GM12878 (cell line): Measurements from ENCODE around the gene PHEX. TPM values are rescaled to one million over a fixed set of nuclear protein-coding genes. Genes with fewer than 3 reads are reported as not detected.

Source experiments
- ATAC-seq: fragments of 200-7000 bp; cut with Tn5 transposase; 3 replicates; pipeline ENCODE4 v1.9.1; 2020; ENCODE audit warnings: mild to moderate bottlenecking, moderate library complexity
- BruUV-seq: library from RNA; stranded (reverse); fragments of 400-500 nt; replicated peaks from 2 replicates; lab custom pipeline; 2021; lab: Mats Ljungman, UMichigan
- CTCF ChIA-PET: fragments of 300-600 bp; sonication (Branson Sonifier 250); formaldehyde crosslinking; extraction: SDS; loops from one replicate; lab custom pipeline; 2021; ENCODE audit warnings: inconsistent platforms; lab: Yijun Ruan, JAX
- POLR2A ChIA-PET: fragments of 350-600 bp; formaldehyde crosslinking; extraction: SDS; loops from one replicate; lab custom pipeline; 2021; ENCODE audit warnings: inconsistent platforms; lab: Charles Lee
- RAD21 ChIA-PET: fragments of 300-600 bp; sonication (Branson Sonifier 250); formaldehyde crosslinking; loops from one replicate; lab custom pipeline; 2023; ENCODE audit warnings: antibody characterized with exemption; ENCODE audit not compliant: unreplicated experiment; lab: Charles Lee
- SMC1A ChIA-PET: fragments of 300-600 bp; sonication (Branson Sonifier 250); formaldehyde crosslinking; loops from one replicate; lab custom pipeline; 2023; ENCODE audit not compliant: unreplicated experiment, uncharacterized antibody; lab: Charles Lee
- DNase-seq: peaks from one replicate; pipeline ENCODE4 v3.0.0-alpha.2; 2011; ENCODE audit warnings: low read depth, low spot score
- FAIRE-seq: peaks from 3 replicates; lab custom pipeline; 2011; peaks lifted over from hg19 to GRCh38; lab: Jason Lieb, UNC
- H2AFZ ChIP-seq: 2 replicates; pipeline ENCODE4 v1.6.0; 2011; ENCODE audit warnings: low read depth, low read length, control low read depth; ENCODE audit not compliant: control insufficient read depth
- H3K27ac ChIP-seq: 2 replicates; pipeline ENCODE4 v1.5.1; 2011; ENCODE audit warnings: control low read depth; ENCODE audit not compliant: control insufficient read depth, insufficient read depth
- H3K27me3 ChIP-seq, 2 experiments: replicated peaks in 1 of 2; 2 replicates each; pipeline versions ENCODE4 v1.6.0 to v1.6.1; 2011; ENCODE audit warnings: low read length in 1 of 2; ENCODE audit not compliant: control insufficient read depth in 2 of 2, insufficient read depth in 2 of 2
- H3K36me3 ChIP-seq, 2 experiments: 2 replicates each; pipeline ENCODE4 v1.5.1; 2011; ENCODE audit warnings: low read length in 1 of 2; ENCODE audit not compliant: control insufficient read depth in 2 of 2, insufficient read depth in 2 of 2
- H3K4me1 ChIP-seq: 2 replicates; pipeline ENCODE4 v1.6.1; 2011; ENCODE audit warnings: mild to moderate bottlenecking, low read length, moderate library complexity, mixed read lengths; ENCODE audit not compliant: control insufficient read depth, insufficient read depth
- H3K4me2 ChIP-seq: 2 replicates; pipeline ENCODE4 v1.6.0; 2011; ENCODE audit warnings: control low read depth; ENCODE audit not compliant: control insufficient read depth, insufficient read depth
- H3K4me3 ChIP-seq: fragments of 200-600 bp; sonication (generic); 2 replicates; pipeline ENCODE4 v1.5.1; 2016
- H3K79me2 ChIP-seq: 2 replicates; pipeline ENCODE4 v1.6.0; 2011; ENCODE audit warnings: low read length; ENCODE audit not compliant: control insufficient read depth, insufficient read depth
- H3K9ac ChIP-seq: 2 replicates; pipeline ENCODE4 v1.8.0; 2011; ENCODE audit warnings: low read length, control low read depth, mixed read lengths; ENCODE audit not compliant: control insufficient read depth, insufficient read depth
- H3K9me3 ChIP-seq: replicated peaks from 3 replicates; pipeline ENCODE4 v1.5.1; 2011; ENCODE audit warnings: mild to moderate bottlenecking, low read length; ENCODE audit not compliant: control insufficient read depth, insufficient read depth
- H4K20me1 ChIP-seq: 2 replicates; pipeline ENCODE4 v1.6.0; 2011; ENCODE audit not compliant: control insufficient read depth, insufficient read depth
- ASH2L ChIP-seq: fragments of 300-600, 200-600 bp; sonication (generic); IDR thresholded peaks from 2 replicates; pipeline ENCODE4 v1.6.1; 2017; ENCODE audit warnings: low read depth, mild to moderate bottlenecking, borderline replicate concordance
- BCL3 ChIP-seq: IDR thresholded peaks from 2 replicates; pipeline ENCODE4 v1.6.1; 2011; ENCODE audit warnings: borderline replicate concordance, low read depth, mild to moderate bottlenecking, moderate library complexity, low read length; ENCODE audit not compliant: insufficient read depth, poor library complexity, severe bottlenecking
- BMI1 ChIP-seq: fragments of 450-650 bp; IDR thresholded peaks from 2 replicates; pipeline ENCODE4 v1.6.1; 2016; ENCODE audit warnings: mild to moderate bottlenecking, moderate library complexity, borderline replicate concordance
- CHD2 ChIP-seq: IDR thresholded peaks from 2 replicates; pipeline ENCODE4 v1.6.1; 2011; ENCODE audit warnings: low read depth, low read length, improper control_type of control experiment, borderline replicate concordance
- CREM ChIP-seq: IDR thresholded peaks from 2 replicates; pipeline ENCODE4 v1.6.1; 2014; ENCODE audit warnings: antibody characterized with exemption, low read depth
- EP300 ChIP-seq, 2 experiments: fragments of 150-350 bp in 1 of 2; IDR thresholded peaks; 2 replicates each; pipeline ENCODE4 v1.6.1; 2011 to 2012; ENCODE audit warnings: low read depth in 2 of 2, low read length in 2 of 2, borderline replicate concordance in 1 of 2, improper control_type of control experiment in 1 of 2, inconsistent platforms in 1 of 2; ENCODE audit not compliant: control insufficient read depth in 1 of 2
- EZH2 ChIP-seq: IDR thresholded peaks from 2 replicates; pipeline ENCODE4 v1.6.1; 2012; ENCODE audit warnings: low read depth, mild to moderate bottlenecking, control low read depth, inconsistent platforms, low read length, borderline replicate concordance; ENCODE audit not compliant: control insufficient read depth
- GABPA ChIP-seq: IDR thresholded peaks from 2 replicates; pipeline ENCODE4 v1.6.1; 2014; ENCODE audit warnings: antibody characterized with exemption, low read depth, mild to moderate bottlenecking, inconsistent platforms
- IRF4 ChIP-seq: IDR thresholded peaks from 2 replicates; pipeline ENCODE4 v1.6.1; 2011; ENCODE audit warnings: low read depth, low read length
- NFYA ChIP-seq: IDR thresholded peaks from 2 replicates; pipeline ENCODE4 v1.6.1; 2011; ENCODE audit warnings: low read depth, mild to moderate bottlenecking, low read length, improper control_type of control experiment, borderline replicate concordance
- POLR2AphosphoS5 ChIP-seq: IDR thresholded peaks from 2 replicates; pipeline ENCODE4 v1.6.1; 2011; ENCODE audit warnings: mild to moderate bottlenecking, low read length, inconsistent platforms
- RAD51 ChIP-seq: fragments of 450-650 bp; IDR thresholded peaks from 2 replicates; pipeline ENCODE4 v1.6.1; 2016; ENCODE audit warnings: moderate library complexity, mild to moderate bottlenecking, inconsistent platforms
- RCOR1 ChIP-seq: conservative IDR thresholded peaks from 2 replicates; pipeline ENCODE4 v1.6.1; 2012; ENCODE audit warnings: low read depth, low read length, improper control_type of control experiment
- STAT1 ChIP-seq: fragments of 450-650 bp; conservative IDR thresholded peaks from 2 replicates; pipeline ENCODE4 v1.6.1; 2014; ENCODE audit warnings: antibody characterized with exemption, mild to moderate bottlenecking
- STAT3 ChIP-seq: IDR thresholded peaks from 2 replicates; pipeline ENCODE4 v1.6.1; 2011; ENCODE audit warnings: low read depth, low read length, improper control_type of control experiment
- TBL1XR1 ChIP-seq: IDR thresholded peaks from 2 replicates; pipeline ENCODE4 v1.6.1; 2012; ENCODE audit warnings: low read depth, low read length, improper control_type of control experiment
- ZNF24 ChIP-seq: fragments of 450-650 bp; IDR thresholded peaks from 2 replicates; pipeline ENCODE4 v1.6.1; 2017; ENCODE audit warnings: antibody characterized with exemption, mild to moderate bottlenecking
- ZSCAN29 ChIP-seq: fragments of 450-650 bp; IDR thresholded peaks from 2 replicates; pipeline ENCODE4 v1.6.1; 2017; ENCODE audit warnings: mild to moderate bottlenecking, moderate library complexity
- WGBS: methylation state at CpG from one replicate; pipeline ENCODE4 v1.1.6; 2016; ENCODE audit warnings: low lambda C conversion rate; ENCODE audit not compliant: insufficient replicate concordance, insufficient coverage; ENCODE audit errors: missing lambda C conversion rate; 5-methylcytosine and 5-hydroxymethylcytosine counted together
- in situ Hi-C: fragments of 300-500 bp; cut with MboI; formaldehyde crosslinking; loops from 9 replicates; pipeline ENCODE4 v1.14.3; 2018; ENCODE audit warnings: mixed read lengths
- intact Hi-C: fragments of 100-400 bp; cut with micrococcal nuclease; formaldehyde crosslinking; loops from one replicate; pipeline ENCODE4 v1.14.2; 2022; ENCODE audit not compliant: unreplicated experiment
- polyA plus RNA-seq, 11 experiments: library from polyadenylated mRNA; depleted of rRNA in 4 of 11; unstranded in 6 of 11; stranded (reverse) in 5 of 11; fragments of >200 nt; fragmentation: Nextera tagmentation in 4 of 11; fragmentation: Illumina TruSeq in 1 of 11; extraction: Ambion mirVana in 4 of 11; extraction: Trizol in 1 of 11; gene quantifications; 1 replicate in 1 of 11; 2 replicates in 10 of 11; pipeline versions ENCODE4 v1.2.1 to v1.2.3, GENCODE V29; 2011 to 2016; ENCODE audit warnings: inconsistent platforms in 2 of 11, missing spikeins in 2 of 11, low read depth in 1 of 11
- total RNA-seq, 4 experiments: library from RNA; depleted of rRNA in 3 of 4; stranded (reverse); fragments of >200 nt in 3 of 4; fragmentation: Illumina TruSeq in 1 of 4; extraction: Trizol in 1 of 4; gene quantifications; 2 replicates each; pipeline versions ENCODE4 v1.2.1 to v1.2.3, GENCODE V29; 2013 to 2021
- TF ChIP-seq, protein P1 (sequence below): fragments of 150-350 bp; IDR thresholded peaks from 2 replicates; pipeline ENCODE4 v1.6.1; 2016; ENCODE audit warnings: low read depth, low read length

PHEX gene
- total and polyA plus RNA-seq, 10 of the 15 experiments (the other 5 are each of a cell fraction or from before 2014, with no cell fraction given): 0.12 to 97.2 (median 0.55) TPM

GRCh38 chrX:21993265-21993664, 38.9 kb upstream of the PHEX start (continued):
- no peak for TF ChIP-seq ZSCAN29
- no peak for TF ChIP-seq IRF4
- no peak for TF ChIP-seq ZNF24
- TF ChIP-seq, all 136 proteins: peak for 11

DNA sequence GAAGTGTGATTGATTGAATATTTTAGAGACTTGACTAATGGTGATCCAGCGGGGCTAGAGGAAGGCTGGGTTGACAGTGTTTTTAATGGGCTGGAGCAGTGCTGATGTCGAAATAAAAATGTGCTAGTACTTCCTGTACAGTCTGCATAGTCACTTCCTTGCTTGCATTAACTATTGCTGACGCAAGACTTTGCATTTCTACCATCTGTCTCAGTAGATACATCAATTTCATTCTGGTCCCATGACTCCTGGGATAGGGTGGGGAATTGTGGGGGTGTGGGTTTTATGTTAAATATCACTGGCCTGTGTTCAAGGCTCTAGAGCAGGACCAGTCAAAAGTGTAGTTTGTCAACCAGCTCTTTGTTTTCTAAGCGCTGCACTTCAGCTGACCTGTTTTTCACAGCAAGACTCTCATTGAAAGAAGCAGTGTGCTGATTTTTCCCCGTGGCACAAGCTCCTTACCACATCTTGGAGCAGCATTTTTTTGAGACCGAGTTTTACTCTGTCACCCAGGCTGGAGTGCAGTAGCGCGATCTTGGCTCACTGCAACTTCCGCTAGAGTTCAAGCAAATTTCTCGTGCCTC, 35.2 kb upstream of the PHEX start:
- in situ Hi-C loops: no loop called here
- H4K20me1 ChIP-seq: no peaks in the 10 kb centered on the region
- ATAC-seq (peak; percentile 28; the same call in 1 of the 3 replicates), FAIRE-seq (no peak), DNase-seq (no peak)
- RAD21 ChIA-PET: interaction anchor here (0.8 to 1.9 kb wide), 3 partner anchors 12 to 73 kb away, joined by 3 to 8 read pairs (median 4); no protein-coding TSS in a partner anchor
- H3K79me2 ChIP-seq: no peaks in the 10 kb centered on the region
- H3K36me3 ChIP-seq: peaks cover 0 to 4% of the 10 kb centered on the region in 2 experiments; a peak in 2 of 4 replicates
- peaks cover 5% of the 10 kb centered on the region for H3K4me1 ChIP-seq
- no peak overlapping the region for H3K9ac ChIP-seq
- WGBS: 67% methylated on average over 10 of the region's 10 CpGs
- H3K4me2 ChIP-seq: no peak overlapping the region
- no peaks in the 10 kb centered on the region for H3K9me3 ChIP-seq
- POLR2A ChIA-PET: interaction anchor here (0.6 to 0.8 kb wide), 2 partner anchors 10 to 23 kb away, joined by 3 to 4 read pairs; no protein-coding TSS in a partner anchor
- SMC1A ChIA-PET: interaction anchor here (0.6 to 1.4 kb wide), 5 partner anchors 63 to 357 kb away, joined by 3 to 5 read pairs (median 3); no protein-coding TSS in a partner anchor
- no peak overlapping the region for H2AFZ ChIP-seq
- no peak overlapping the region for H3K27ac ChIP-seq
- no peak overlapping the region for H3K4me3 ChIP-seq
- BruUV-seq: no TSS peak
- CTCF ChIA-PET: interaction anchor here (1.1 to 3.6 kb wide), 2 partner anchors 11 to 139 kb away, joined by 4 to 15 read pairs; no protein-coding TSS in a partner anchor
- intact Hi-C loops: no loop called here
- H3K27me3 ChIP-seq: no peaks in the 10 kb centered on the region
- TF ChIP-seq CREM (no peak), BMI1 (no peak), POLR2AphosphoS5 (no peak), STAT3 (no peak), RCOR1 (no peak), NFYA (no peak), ASH2L (no peak), STAT1 (no peak), EZH2 (no peak), EP300 (IDR thresholded peaks at IDR 0.05; ENCODE audit: borderline replicate concordance in 1 of 2, control insufficient read depth in 1 of 2, low read depth in 2 of 2, low read length in 2 of 2) (no peak), GABPA (no peak), BCL3 (no peak), RAD51 (no peak), CHD2 (no peak), TBL1XR1 (no peak)
- TF ChIP-seq, protein P1, sequence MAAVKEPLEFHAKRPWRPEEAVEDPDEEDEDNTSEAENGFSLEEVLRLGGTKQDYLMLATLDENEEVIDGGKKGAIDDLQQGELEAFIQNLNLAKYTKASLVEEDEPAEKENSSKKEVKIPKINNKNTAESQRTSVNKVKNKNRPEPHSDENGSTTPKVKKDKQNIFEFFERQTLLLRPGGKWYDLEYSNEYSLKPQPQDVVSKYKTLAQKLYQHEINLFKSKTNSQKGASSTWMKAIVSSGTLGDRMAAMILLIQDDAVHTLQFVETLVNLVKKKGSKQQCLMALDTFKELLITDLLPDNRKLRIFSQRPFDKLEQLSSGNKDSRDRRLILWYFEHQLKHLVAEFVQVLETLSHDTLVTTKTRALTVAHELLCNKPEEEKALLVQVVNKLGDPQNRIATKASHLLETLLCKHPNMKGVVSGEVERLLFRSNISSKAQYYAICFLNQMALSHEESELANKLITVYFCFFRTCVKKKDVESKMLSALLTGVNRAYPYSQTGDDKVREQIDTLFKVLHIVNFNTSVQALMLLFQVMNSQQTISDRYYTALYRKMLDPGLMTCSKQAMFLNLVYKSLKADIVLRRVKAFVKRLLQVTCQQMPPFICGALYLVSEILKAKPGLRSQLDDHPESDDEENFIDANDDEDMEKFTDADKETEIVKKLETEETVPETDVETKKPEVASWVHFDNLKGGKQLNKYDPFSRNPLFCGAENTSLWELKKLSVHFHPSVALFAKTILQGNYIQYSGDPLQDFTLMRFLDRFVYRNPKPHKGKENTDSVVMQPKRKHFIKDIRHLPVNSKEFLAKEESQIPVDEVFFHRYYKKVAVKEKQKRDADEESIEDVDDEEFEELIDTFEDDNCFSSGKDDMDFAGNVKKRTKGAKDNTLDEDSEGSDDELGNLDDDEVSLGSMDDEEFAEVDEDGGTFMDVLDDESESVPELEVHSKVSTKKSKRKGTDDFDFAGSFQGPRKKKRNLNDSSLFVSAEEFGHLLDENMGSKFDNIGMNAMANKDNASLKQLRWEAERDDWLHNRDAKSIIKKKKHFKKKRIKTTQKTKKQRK: no peak
